Adrenal gland (tissue), 5 donors: Measurements from ENCODE around the gene SLC9A9.

Experiments
- POLR2A ChIP-seq, 2 donors: fragments of 450-650 bp; IDR thresholded peaks; one replicate each; pipeline ENCODE4 v1.6.1; 2017; ENCODE audit warnings: antibody characterized with exemption in 2 of 2, mild to moderate bottlenecking in 2 of 2, moderate library complexity in 1 of 2
- TF ChIP-seq, protein P1 (sequence below), 6 experiments: fragments of 450-650 bp in 4 of 6; fragments of 200-600 bp in 2 of 6; sonication (generic) in 1 of 6; IDR thresholded peaks; 1 replicate in 5 of 6; 2 replicates in 1 of 6; pipeline versions ENCODE4 v1.5.1 to v1.8.0; 2016 to 2021; ENCODE audit warnings: antibody characterized with exemption in 6 of 6, mild to moderate bottlenecking in 2 of 6, moderate library complexity in 1 of 6
- donor health status: DM: no; HTN: no; CAD: no.

DNA sequence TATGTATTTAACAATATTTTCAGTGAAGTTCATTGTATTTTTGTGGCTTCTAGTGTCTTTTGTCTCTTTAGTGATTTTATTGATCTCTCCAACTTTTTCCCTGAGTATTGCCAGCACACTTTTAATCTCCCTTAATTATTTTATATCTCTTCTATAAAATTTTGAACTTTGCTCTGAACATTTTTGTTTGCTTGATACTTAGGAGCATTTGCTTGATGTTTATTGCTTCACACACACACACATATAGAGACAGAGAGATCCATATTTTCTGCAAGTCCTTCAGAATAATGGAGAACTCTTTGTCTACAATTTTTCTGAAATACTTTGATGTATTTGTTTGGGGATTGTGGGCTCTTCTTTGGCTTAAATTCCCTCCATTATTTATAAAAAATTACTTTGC, 213.8 kb downstream of the SLC9A9 start:
- TF ChIP-seq, protein P1, sequence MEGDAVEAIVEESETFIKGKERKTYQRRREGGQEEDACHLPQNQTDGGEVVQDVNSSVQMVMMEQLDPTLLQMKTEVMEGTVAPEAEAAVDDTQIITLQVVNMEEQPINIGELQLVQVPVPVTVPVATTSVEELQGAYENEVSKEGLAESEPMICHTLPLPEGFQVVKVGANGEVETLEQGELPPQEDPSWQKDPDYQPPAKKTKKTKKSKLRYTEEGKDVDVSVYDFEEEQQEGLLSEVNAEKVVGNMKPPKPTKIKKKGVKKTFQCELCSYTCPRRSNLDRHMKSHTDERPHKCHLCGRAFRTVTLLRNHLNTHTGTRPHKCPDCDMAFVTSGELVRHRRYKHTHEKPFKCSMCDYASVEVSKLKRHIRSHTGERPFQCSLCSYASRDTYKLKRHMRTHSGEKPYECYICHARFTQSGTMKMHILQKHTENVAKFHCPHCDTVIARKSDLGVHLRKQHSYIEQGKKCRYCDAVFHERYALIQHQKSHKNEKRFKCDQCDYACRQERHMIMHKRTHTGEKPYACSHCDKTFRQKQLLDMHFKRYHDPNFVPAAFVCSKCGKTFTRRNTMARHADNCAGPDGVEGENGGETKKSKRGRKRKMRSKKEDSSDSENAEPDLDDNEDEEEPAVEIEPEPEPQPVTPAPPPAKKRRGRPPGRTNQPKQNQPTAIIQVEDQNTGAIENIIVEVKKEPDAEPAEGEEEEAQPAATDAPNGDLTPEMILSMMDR (IDR thresholded peaks at IDR 0.05) = no peak
- no peak for TF ChIP-seq POLR2A (IDR thresholded peaks at IDR 0.05)
